Epithelial cell of prostate (primary cell): ENCODE measurements around the gene CYP2A7.
A peak's percentile ranks its signal among the peaks of the same experiment; 100 is the strongest.
"Not testable (repeated sequence)": the region's sequence is repeated elsewhere in the genome, so short reads cannot be mapped to it uniquely, and the experiment has no call there.

ENCODE experiments used
- DNase-seq: peaks from one replicate; pipeline ENCODE4 v3.0.0-alpha.2; 2011; ENCODE audit warnings: low read depth, low spot score
- H3K27ac ChIP-seq: fragments of 450-650 bp; 2 replicates; pipeline ENCODE4 v1.5.1; 2017; ENCODE audit warnings: mild to moderate bottlenecking

Gene CYP2A7

DNA sequence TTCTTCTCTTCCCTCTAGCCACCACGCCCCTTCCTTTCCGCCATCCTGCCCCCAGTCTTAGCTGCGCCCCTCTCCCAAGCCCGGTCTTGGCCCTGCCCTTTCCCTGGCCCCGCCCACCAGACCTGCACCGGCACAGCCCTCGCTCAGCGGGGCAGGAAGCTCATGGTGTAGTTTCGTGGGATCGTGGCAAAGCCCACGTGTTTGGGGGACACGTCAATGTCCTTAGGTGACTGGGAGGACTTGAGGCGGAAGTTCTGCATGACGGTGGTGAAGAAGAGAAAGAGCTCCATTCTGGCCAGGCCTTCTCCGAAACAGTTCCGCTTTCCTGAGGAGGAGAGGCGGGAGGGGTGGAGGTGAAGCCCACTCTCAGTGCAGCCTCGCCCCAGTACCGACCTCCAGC is 38.4 kb downstream of the CYP2A7 start:
- not testable (repeated sequence) for H3K27ac ChIP-seq, DNase-seq

DNA sequence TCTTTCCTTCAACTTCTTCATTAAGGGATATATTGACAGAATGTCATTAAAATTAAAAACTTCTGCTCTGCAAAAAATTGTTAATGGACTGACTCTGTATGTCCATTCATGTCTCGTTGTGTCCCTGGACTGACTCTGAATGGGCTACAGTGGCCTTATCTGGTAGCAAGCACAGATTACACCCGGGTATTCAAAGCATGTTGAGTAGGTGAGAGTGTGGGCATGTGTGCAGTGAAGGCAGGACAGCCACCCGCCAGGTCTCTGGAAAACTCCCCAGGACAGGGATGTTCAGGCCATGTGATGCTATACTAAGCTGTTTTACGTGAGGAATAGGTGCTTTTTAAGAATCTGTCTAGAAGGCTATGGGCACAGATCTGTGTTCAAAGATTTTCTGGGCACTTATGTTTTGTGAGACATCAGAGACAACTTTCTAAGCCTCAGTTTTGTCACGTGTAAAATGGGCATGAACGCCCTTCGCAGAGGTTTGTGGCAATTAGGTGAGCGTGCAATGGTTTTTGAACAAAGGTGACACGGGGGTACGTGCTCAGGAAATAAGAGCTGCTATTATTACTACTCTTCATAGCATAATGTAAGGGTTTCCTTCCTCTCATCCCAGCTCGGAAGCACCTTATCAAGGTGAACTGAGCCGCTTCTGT is 38.9 kb downstream of the CYP2A7 start:
- H3K27ac ChIP-seq, DNase-seq: not testable (repeated sequence)

DNA sequence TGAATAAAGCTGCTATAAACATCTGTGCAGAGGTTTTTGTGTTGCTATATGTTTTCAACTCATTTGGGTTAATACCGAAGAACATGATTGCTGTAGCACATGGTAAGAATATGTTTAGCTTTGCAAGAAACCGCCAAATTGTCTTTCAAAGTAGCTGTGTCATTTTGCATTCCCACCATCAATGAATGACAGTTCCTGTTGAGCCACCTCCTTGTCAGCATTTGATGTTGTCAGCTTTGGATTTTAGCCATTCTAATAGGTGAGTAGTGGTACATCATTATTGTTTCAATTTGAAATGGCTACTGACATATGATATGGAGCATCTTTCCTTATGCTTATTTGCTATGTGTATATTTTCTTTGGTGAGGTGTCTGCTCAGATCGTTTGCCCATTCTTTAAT is 40.0 kb downstream of the CYP2A7 start:
- not testable (repeated sequence) for H3K27ac ChIP-seq

DNA sequence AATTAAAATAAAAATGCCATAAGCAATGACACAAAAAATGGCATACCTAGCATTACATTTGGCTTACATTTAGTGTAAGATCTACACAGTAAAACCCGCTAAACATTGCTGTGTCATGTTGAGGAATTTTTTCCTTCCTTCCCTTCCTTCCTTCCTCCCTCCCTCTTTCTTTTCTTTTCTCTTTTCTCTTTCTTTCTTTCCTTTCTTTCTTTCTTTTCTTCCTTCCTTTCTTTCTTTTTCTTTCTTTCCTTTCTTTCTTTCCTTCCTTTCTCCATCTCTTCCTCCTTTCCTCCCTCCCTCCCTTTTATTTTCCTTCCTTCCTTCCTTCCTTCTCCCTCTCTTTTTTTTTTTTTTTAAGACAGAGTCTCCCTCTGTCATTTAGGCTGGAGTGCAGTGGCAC is 43.6 kb downstream of the CYP2A7 start:
- H3K27ac ChIP-seq, DNase-seq: not testable (repeated sequence)

More for the DNA sequence above, 40.0 kb downstream of the CYP2A7 start:
- DNase-seq = not testable (repeated sequence)

DNA sequence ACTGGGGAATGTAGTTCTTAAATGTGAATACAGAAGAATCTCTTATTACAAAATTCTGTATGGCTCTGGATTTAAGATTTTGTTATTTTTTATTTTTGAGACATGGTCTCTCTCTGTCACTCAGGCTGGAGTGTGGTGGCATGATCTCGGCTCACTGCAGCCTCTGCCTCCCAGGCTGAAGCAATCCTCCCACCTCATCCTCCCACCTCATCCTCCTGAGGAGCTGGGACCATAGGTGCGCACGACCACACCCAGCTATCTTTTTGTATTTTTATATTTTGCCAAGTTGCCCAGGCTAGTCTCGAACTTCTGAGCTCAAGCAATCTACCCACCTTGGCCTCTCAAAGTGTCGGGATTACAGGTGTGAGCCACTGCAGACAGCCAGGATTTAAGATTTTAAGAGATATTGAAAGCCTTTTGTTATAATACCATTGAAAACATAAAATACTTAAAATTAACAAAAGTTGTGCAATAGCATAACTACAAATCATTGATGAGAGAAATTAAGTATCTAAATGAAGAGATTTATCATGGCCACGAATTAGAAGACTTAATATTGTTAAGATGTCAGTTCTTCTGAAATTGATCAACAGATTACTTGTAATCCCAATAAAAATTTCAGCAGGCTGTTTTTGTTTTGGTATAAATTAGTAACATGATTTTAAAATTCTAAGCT is 45.1 kb downstream of the CYP2A7 start:
- DNase-seq = no peak
- H3K27ac ChIP-seq = no peak overlapping the region

GRCh38 chr19:40833728-40834533 is 48.1 kb downstream of the CYP2A7 start:
- not testable (repeated sequence) for H3K27ac ChIP-seq, DNase-seq

- H3K27ac ChIP-seq = peak overlapping the region; percentile 26
- not testable (repeated sequence) for DNase-seq
Measured at GRCh38 chr19:40832431-40832790, 49.6 kb downstream of the CYP2A7 start.

- DNase-seq = peak; percentile 70
- H3K27ac ChIP-seq = peak overlapping the region; percentile 26
Measured at GRCh38 chr19:40831502-40832430, 50.3 kb downstream of the CYP2A7 start.

DNA sequence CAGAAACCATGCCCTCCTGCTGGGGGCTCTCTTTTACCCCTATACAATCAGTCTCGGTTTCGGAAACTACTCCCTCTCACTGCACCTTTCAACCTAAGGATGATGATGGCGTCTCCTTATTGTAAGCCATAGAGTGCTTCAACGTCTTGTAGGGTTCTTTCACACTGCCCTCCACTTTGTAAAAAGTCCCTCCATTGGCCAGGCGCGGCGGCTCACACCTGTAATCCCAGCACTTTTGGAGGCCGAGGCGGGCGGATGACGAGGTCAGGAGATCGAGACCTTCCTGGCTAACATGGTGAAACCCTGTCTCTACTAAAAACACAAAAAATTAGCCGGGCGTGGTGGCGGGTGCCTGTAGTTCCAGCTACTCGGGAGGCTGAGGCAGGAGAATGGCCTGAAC is 51.3 kb downstream of the CYP2A7 start:
- not testable (repeated sequence) for DNase-seq, H3K27ac ChIP-seq

DNA sequence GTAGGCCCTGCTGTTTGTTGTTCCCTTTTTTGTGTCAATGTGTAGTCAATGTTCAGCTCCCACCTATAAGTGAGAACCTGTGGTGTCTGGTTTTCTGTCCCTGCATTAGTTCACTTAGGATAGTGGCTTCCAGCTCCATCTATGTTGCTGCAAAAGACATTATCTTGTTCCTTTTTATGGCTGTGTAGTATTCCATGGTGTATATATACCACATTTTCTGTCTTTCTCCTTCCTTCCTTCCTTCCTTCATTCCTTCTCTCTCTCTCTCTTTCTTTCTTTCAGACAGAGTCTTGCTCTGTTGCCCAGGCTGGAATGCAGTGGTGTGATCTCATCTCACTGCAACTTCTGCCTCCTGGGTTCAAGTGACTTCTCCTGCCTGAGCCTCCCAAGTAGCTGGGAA is 52.8 kb downstream of the CYP2A7 start:
- no peak overlapping the region for H3K27ac ChIP-seq
- no peak for DNase-seq

DNA sequence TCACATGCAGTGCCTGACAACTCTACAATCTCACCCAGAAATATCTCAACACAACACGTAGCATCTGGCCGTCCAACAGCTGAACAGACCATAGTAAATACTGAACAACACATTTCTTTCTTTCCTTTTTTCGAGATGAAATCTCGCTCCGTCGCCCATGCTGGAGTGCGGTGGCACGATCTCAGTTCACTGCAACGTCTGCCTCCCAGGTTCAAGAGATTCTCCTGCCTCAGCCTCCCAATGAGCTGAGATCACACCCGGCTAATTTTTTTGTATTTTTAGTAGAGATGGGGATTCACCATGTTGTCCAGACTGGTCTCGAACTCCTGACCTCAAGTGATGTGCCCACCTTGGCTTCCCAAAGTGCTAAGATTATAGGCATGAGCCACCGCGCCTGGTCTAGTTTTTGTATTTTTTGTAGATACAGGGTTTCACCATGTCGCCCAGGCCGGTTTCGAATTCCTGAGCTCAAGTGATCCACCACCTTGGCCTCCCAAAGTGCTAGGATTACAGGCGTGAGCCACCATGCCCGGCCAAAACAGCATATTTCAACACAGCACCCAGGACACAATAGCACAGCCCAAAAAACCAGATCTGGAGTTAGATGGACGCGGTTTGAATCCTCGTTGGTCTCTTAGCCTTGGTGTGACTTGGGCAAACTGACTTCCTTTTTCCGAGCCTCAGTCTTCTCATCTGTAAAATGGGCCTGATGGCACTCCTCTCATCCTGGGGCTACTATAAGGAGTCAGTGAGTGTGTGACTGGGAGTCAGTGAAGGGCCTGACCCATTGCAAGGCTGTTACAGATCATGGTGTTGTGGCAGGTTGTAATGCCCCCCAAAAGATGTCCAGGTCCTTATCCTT is 54.4 kb downstream of the CYP2A7 start:
- H3K27ac ChIP-seq = no peak overlapping the region
- no peak for DNase-seq

- DNase-seq = not testable (repeated sequence)
Measured at GRCh38 chr19:40826699-40827385, 55.2 kb downstream of the CYP2A7 start.

DNA sequence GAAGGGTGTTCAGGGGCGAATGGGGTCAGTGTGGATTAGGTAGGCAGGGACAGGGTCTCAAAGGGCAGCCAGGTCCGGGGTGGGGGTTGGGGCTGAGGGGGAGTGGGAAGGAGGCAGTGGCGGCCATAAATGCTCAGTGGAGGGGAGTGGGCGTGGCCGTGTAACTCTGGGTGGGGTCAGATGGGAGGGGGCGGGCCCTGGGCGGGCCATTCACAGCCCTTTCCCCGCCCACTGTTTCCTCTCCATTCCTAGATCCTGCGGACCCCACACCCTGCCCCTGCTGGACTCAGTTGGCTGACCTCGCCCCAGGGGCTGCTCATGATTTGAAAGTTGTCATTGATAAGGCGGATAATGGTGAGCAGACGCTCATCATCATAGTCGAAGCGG is 55.7 kb downstream of the CYP2A7 start:
- not testable (repeated sequence) for H3K27ac ChIP-seq, DNase-seq

More at GRCh38 chr19:40826699-40827385, 55.2 kb downstream of the CYP2A7 start:
- not testable (repeated sequence) for H3K27ac ChIP-seq

DNA sequence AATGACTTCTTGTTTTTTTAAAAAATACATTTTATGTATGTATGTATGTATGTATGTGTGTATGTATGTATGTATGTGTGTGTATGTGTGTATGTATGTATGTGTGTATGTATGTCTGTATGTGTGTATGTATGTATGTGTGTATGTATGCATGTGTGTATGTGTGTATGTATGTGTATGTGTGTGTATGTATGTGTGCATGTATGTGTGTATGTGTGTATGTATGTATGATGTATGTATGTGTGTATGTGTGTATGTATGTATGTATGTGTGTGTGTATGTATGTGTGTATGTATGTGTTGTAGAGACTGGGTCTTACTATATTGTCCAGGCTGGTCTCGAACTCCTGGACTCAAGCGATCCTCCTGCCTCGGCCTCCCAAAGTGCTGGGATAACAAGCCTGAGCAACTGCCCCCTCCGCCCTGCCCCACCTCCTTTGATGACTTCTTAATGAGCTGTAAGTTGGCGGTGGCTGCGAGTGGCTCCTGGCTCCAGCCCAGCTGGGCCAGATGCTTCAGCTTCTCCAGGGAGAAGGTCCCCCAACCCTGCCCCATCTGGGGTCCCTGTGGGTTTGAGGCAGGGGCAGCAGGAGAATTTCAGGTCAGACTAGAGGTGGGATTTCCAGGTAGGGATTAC is 56.5 kb downstream of the CYP2A7 start:
- not testable (repeated sequence) for DNase-seq, H3K27ac ChIP-seq
